Measurements from ENCODE around the gene CLDN15.

The CLDN15 gene

DNA sequence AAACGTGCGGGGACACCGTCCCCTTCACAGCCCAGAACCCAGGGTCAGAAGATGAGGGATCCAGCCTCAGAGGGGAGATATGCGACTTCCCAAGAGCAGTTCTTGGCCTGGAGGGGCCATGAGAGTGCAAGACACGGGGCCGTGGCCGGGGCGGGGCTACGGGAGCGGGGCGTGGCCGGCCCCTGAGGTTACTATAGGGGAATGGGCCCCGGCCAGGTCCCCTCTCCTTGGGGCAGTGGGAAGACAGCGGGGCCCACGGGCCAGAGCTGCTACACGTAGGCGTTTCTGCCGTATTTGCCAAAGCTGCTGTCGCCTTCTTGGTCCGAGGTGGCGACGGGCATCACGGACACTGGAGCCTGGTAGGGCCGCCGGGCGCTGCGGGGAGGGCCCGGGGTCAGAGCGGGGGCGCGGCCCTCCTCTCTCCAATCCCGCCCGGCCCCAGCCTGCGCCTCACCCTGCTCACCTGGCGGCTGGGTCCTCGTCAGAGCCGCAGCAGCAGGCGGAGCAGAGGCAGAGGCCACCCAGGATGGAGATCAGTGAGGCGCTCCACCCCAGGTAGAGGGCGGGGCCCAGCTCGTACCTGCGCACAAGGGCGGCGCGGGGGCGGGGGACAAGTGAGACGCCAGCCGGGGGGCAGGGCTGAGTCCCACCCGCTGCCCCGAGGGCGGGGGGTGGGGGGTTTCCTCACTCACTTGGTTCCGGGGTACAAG is 5.3 kb downstream of the CLDN15 start:
- TF ChIP-seq, protein P1, sequence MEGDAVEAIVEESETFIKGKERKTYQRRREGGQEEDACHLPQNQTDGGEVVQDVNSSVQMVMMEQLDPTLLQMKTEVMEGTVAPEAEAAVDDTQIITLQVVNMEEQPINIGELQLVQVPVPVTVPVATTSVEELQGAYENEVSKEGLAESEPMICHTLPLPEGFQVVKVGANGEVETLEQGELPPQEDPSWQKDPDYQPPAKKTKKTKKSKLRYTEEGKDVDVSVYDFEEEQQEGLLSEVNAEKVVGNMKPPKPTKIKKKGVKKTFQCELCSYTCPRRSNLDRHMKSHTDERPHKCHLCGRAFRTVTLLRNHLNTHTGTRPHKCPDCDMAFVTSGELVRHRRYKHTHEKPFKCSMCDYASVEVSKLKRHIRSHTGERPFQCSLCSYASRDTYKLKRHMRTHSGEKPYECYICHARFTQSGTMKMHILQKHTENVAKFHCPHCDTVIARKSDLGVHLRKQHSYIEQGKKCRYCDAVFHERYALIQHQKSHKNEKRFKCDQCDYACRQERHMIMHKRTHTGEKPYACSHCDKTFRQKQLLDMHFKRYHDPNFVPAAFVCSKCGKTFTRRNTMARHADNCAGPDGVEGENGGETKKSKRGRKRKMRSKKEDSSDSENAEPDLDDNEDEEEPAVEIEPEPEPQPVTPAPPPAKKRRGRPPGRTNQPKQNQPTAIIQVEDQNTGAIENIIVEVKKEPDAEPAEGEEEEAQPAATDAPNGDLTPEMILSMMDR (IDR thresholded peaks at IDR 0.05; ENCODE audit: control insufficient read depth, insufficient read depth, low read depth, low read length, missing control alignments): no peak
- DNase-seq (ENCODE audit: low read depth): no peak
- no peak overlapping the region for H3K4me3 ChIP-seq (ENCODE audit: control insufficient read depth, low read depth, low read length)

DNA sequence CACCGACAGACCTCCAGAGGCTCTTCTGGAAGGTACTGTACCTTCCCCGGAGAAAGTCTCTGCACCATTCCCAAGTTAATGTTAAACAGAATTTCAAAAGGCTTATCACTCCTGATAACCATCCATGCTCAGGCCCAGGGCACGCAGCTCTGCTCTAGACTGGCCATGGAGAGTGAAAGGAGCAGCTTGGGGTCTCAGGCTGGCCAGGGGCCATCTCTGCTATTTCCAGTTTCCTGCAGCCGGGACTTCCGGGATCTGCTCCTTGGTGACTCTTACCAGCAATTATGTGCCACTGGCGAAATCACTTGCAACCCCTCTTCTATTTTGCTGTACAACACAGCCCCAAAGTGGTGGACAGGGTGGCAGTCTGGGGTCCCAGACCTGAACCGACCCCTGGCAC is 6.0 kb downstream of the CLDN15 start:
- no peak overlapping the region for H3K4me3 ChIP-seq (ENCODE audit: control insufficient read depth, low read depth, low read length)
- TF ChIP-seq, protein P1 (IDR thresholded peaks at IDR 0.05; ENCODE audit: control insufficient read depth, insufficient read depth, low read depth, low read length, missing control alignments): no peak
- DNase-seq (ENCODE audit: low read depth): no peak

DNA sequence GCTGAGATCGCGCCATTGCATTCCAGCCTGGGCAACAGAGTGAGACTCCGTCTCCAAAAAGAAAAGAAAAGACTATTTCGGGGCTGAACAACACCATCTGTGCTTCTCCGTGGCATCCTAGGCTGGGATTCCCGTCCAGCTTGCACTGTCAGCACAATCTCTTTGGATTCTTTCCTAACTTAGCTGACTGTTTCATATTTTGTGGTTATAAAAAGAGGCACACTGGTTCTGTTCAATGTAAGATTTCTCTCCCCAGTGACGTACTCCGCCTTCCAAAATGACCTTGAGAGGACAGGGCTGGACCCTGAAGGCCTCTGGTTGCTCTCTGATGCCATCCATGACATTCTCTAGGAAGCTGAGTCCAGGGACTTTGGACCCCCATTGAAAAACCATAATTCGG is 10.9 kb downstream of the CLDN15 start:
- DNase-seq (ENCODE audit: low read depth): no peak
- TF ChIP-seq, protein P1 (IDR thresholded peaks at IDR 0.05; ENCODE audit: control insufficient read depth, insufficient read depth, low read depth, low read length, missing control alignments): no peak
- no peak overlapping the region for H3K4me3 ChIP-seq (ENCODE audit: control insufficient read depth, low read depth, low read length)

DNA sequence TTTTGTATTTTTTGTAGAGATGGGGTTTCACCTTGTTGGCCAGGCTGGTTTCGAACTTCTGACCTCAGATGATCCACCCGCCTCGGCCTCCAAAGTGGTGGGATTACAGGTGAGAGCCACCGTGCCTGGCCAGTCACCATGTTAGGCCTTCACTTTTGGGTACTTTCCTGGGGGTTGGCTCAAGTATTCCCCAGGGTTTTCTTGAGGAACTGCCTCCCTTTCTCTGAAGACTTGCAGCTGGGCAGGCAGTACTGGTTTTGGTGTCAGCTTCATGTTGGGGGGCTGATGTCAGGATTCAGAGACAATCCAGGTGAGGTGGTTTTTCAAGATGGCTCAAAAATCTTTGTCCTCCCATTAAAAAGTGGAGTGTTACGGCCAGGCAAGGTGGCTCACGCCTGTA is 12.0 kb downstream of the CLDN15 start:
- H3K4me3 ChIP-seq (ENCODE audit: control insufficient read depth, low read depth, low read length): no peak overlapping the region
- no peak for DNase-seq (ENCODE audit: low read depth)
- TF ChIP-seq, protein P1 (IDR thresholded peaks at IDR 0.05; ENCODE audit: control insufficient read depth, insufficient read depth, low read depth, low read length, missing control alignments): no peak

DNA sequence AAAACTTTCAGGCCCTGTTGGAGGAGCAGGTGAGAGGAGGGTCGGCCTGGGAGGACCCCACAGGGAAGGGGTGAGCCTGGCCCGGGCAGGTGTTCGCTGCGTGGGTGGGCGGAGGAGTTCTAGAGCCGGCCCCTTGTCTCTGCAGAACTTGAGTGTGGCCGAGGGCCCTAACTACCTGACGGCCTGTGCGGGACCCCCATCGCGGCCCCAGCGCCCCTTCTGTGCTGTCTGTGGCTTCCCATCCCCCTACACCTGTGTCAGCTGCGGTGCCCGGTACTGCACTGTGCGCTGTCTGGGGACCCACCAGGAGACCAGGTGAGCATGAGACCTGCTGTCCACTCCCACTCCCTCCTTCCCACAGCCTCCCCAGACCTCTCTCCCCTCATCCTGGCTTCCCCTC is 14.1 kb downstream of the CLDN15 start:
- TF ChIP-seq, protein P1 (IDR thresholded peaks at IDR 0.05; ENCODE audit: control insufficient read depth, insufficient read depth, low read depth, low read length, missing control alignments): no peak
- no peak overlapping the region for H3K4me3 ChIP-seq (ENCODE audit: control insufficient read depth, low read depth, low read length)
- no peak for DNase-seq (ENCODE audit: low read depth)

DNA sequence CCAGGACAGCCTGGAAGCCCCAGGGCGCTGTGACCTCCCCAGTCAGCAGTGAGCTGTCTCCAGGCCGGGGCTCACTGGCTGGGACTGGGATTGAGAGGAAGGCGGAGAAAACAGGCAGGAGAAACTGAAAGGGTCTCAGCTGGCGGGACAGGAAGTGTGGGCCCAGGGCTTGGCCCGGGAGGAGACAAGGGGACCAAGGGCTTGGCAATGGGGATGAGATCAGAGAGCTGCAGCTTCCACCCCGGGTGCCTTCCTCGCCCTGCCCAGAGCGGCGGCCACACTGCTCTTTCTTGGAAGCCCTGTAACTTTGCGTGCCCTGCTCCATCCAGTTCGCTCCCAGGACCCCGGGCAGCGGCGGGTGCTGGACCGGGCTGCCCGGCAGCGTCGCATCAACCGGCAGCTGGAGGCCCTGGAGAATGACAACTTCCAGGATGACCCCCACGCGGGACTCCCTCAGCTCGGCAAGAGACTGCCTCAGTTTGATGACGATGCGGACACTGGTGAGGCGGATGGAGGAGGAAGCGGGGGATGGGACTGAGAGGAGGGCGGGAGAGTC is 15.2 kb downstream of the CLDN15 start:
- no peak overlapping the region for H3K4me3 ChIP-seq (ENCODE audit: control insufficient read depth, low read depth, low read length)
- no peak for DNase-seq (ENCODE audit: low read depth)
- TF ChIP-seq, protein P1 (IDR thresholded peaks at IDR 0.05; ENCODE audit: control insufficient read depth, insufficient read depth, low read depth, low read length, missing control alignments): no peak

All from AG09309 (cell line).